Endothelial cell (in vitro differentiated cells): ENCODE data around the gene TRPV2. TPM values are rescaled to one million over a fixed set of nuclear protein-coding genes. Genes with fewer than 3 reads are reported as not detected.

ENCODE experiments used
- DNase-seq: peaks from one replicate; pipeline ENCODE4 v3.0.0; 2021; ENCODE audit warnings: low spot score
- H3K27ac Mint-ChIP-seq: one replicate; pipeline ENCODE4 v1.8.0; 2021; ENCODE audit warnings: mixed read lengths, inconsistent platforms; ENCODE audit not compliant: unreplicated experiment
- H3K27me3 Mint-ChIP-seq: one replicate; pipeline ENCODE4 v1.8.0; 2021; ENCODE audit warnings: mild to moderate bottlenecking, moderate library complexity, mixed read lengths, inconsistent platforms; ENCODE audit not compliant: unreplicated experiment
- H3K36me3 Mint-ChIP-seq: one replicate; pipeline ENCODE4 v1.8.0; 2021; ENCODE audit warnings: mild to moderate bottlenecking, low read depth, mixed read lengths, inconsistent platforms; ENCODE audit not compliant: unreplicated experiment
- H3K4me1 Mint-ChIP-seq: one replicate; pipeline ENCODE4 v1.8.0; 2021; ENCODE audit warnings: mild to moderate bottlenecking, mixed read lengths, inconsistent platforms; ENCODE audit not compliant: unreplicated experiment
- H3K4me3 Mint-ChIP-seq: one replicate; pipeline ENCODE4 v1.8.0; 2021; ENCODE audit warnings: mild to moderate bottlenecking, mixed read lengths, inconsistent platforms; ENCODE audit not compliant: unreplicated experiment
- H3K9me3 Mint-ChIP-seq: one replicate; pipeline ENCODE4 v1.8.0; 2021; ENCODE audit warnings: mixed read lengths, inconsistent platforms; ENCODE audit not compliant: unreplicated experiment
- total RNA-seq: library from RNA; stranded (reverse); fragmentation: NEBNext Ultra II Directional; extraction: Animal tissue kit (Norgen Biotek cat#: 25700); gene quantifications from one replicate; pipeline ENCODE4 v1.2.1, GENCODE V29; 2021; ENCODE audit not compliant: unreplicated experiment
- TF ChIP-seq, protein P1 (sequence below): fragments of 200-600 bp; sonication (generic); IDR thresholded peaks from one replicate; pipeline ENCODE4 v1.5.0; 2021; ENCODE audit warnings: antibody characterized with exemption; ENCODE audit not compliant: unreplicated experiment

TRPV2 gene
- total RNA-seq, 1 donor from 2014 or later, result 4.8 TPM

DNA sequence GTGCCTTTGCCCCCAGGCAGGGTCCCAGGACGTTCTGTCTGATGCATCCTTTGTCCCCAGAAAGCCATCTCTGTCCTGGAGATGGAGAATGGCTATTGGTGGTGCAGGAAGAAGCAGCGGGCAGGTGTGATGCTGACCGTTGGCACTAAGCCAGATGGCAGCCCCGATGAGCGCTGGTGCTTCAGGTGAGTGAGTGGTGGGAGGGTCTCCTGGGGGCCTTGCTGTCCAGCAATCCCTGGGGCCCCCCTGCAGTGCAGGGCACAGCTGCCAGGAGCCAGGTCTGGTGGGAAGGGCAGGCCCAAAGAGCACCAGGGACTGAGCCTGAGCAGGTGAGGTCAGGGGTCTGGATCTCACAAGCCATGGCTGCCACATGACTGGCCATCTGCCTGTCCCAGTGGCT is 18.1 kb downstream of the TRPV2 start:
- peaks cover 6% of the 10 kb centered on the region for H3K36me3 Mint-ChIP-seq
- peaks cover 8% of the 10 kb centered on the region for H3K4me1 Mint-ChIP-seq
- H3K4me3 Mint-ChIP-seq, result no peak overlapping the region
- no peak for DNase-seq
- H3K27me3 Mint-ChIP-seq, result peaks cover 13% of the 10 kb centered on the region
- H3K9me3 Mint-ChIP-seq, result no peaks in the 10 kb centered on the region
- TF ChIP-seq, protein P1, sequence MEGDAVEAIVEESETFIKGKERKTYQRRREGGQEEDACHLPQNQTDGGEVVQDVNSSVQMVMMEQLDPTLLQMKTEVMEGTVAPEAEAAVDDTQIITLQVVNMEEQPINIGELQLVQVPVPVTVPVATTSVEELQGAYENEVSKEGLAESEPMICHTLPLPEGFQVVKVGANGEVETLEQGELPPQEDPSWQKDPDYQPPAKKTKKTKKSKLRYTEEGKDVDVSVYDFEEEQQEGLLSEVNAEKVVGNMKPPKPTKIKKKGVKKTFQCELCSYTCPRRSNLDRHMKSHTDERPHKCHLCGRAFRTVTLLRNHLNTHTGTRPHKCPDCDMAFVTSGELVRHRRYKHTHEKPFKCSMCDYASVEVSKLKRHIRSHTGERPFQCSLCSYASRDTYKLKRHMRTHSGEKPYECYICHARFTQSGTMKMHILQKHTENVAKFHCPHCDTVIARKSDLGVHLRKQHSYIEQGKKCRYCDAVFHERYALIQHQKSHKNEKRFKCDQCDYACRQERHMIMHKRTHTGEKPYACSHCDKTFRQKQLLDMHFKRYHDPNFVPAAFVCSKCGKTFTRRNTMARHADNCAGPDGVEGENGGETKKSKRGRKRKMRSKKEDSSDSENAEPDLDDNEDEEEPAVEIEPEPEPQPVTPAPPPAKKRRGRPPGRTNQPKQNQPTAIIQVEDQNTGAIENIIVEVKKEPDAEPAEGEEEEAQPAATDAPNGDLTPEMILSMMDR, result no peak
- H3K27ac Mint-ChIP-seq, result no peak overlapping the region

DNA sequence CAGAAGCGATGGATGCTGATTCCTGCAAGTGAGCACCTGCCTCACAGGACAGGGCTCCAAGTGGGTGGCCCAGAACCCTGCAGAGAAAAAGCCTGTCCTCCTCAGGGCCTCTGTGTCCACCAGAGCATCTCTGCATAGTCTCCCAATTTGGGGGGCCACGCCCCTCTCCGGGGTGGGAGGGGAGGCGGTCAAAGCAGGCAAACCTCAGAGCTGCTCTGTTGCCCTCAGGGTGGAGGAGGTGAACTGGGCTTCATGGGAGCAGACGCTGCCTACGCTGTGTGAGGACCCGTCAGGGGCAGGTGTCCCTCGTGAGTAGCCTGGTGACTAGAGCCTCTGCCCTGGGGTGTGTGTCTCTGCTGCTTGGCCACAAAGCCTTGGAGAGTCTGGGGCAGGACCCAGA is 19.3 kb downstream of the TRPV2 start:
- H3K27me3 Mint-ChIP-seq, result peaks cover 15% of the 10 kb centered on the region
- H3K27ac Mint-ChIP-seq, result no peak overlapping the region
- no peaks in the 10 kb centered on the region for H3K9me3 Mint-ChIP-seq

DNA sequence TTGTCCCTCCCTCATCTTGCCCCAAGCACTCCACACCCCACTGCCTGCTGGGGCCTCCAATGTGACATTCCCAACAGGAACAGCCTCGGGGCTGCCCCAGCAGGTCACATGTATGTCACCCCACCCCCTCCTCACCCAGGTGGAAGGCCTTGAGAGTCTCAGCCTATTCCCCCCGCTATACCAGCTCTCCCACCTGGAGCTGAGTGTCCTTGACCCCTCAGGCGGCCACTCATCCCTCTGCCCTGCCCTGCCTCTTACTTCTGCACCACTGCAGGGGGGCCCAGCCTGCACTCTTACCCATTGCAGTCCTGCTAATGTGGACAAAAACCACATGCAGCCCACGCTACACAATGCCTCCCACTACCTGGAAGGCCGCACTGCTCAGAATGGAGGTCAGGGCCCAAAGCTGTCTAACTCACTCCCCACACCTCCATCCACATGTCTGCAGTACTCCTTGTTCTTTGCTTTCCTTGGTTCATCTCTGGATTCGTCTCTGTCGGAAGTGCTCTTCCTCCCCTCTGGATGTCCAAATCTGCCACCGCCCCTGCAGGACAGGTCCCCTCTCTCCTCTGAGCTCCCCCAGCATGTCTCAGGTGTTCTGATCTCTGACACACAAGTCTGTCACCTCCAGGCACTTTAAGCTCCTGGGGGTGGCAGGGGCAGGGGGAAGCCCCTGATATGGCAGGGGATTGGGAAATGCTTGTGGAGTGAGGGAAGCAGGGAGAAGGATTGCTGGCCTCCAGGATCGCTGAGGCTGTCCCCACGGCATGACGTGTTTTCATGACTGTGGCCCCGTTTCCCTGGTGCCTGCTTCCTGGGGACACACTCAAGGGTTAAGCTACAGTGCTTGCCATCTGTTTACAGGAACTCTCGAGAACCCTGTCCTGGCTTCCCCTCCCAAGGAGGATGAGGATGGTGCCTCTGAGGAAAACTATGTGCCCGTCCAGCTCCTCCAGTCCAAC is 20.8 kb downstream of the TRPV2 start:
- peaks cover 6% of the 10 kb centered on the region for H3K36me3 Mint-ChIP-seq
- H3K9me3 Mint-ChIP-seq, result no peaks in the 10 kb centered on the region
- TF ChIP-seq, protein P1, result no peak
- DNase-seq, result no peak
- peaks cover 23% of the 10 kb centered on the region for H3K4me1 Mint-ChIP-seq
- H3K27ac Mint-ChIP-seq, result no peak overlapping the region
- no peak overlapping the region for H3K4me3 Mint-ChIP-seq
- peaks cover 18% of the 10 kb centered on the region for H3K27me3 Mint-ChIP-seq

More for the DNA sequence above, 19.3 kb downstream of the TRPV2 start:
- Mint-ChIP-seq H3K4me1 (peaks cover 14% of the 10 kb centered on the region), H3K4me3 (no peak overlapping the region), H3K36me3 (peaks cover 6% of the 10 kb centered on the region)
- no peak for DNase-seq
- TF ChIP-seq, protein P1, result no peak

DNA sequence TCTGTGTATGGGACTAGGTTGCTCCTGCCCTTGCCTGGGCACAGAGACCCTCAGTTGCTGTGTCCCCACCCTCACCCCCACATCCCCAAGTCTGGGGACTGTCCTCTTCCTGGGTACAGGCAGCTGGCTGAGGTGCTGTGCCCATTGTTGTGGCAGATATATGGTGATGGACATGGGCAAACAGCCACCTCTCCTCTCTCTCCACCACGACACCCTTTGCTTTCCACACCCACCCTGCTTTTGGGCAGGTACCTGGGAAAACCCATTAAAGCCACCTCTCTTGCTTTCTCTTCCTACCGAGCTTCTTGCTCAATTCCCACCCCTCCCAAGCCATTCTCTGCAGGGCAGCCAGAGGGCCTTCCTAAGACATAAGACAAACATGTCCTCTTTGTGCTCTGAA is 21.7 kb downstream of the TRPV2 start:
- Mint-ChIP-seq H3K4me1 (peaks cover 26% of the 10 kb centered on the region), H3K27me3 (peaks cover 18% of the 10 kb centered on the region), H3K4me3 (no peak overlapping the region), H3K36me3 (peaks cover 10% of the 10 kb centered on the region), H3K27ac (no peak overlapping the region), H3K9me3 (no peaks in the 10 kb centered on the region)
- TF ChIP-seq, protein P1, result no peak
- DNase-seq, result no peak

DNA sequence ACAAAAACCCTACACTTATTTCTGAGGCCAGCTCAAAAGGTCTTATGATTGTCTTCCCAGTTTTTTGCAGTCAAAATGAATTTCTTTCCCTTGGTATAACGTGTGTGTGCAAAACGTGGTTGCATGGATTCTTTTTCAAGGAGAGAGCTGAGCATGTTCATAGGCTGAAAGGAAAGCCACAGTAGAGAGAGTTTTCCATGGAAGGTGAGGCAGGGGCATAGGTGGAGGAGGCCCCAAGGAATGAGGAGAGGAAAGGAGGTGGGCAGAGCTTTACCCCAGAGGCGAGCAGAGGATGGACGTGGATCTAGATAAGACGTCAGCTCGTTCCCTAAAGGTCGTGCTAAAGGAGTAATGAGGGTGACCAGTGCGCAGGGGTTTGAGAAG is 22.8 kb downstream of the TRPV2 start:
- Mint-ChIP-seq H3K36me3 (peaks cover 11% of the 10 kb centered on the region), H3K27ac (peak overlapping the region; percentile 97), H3K27me3 (peaks cover 18% of the 10 kb centered on the region), H3K4me1 (peaks cover 26% of the 10 kb centered on the region), H3K9me3 (no peaks in the 10 kb centered on the region), H3K4me3 (peak overlapping the region; percentile 99)
- TF ChIP-seq, protein P1, result no peak
- DNase-seq, result no peak
